Measurements from ENCODE around the gene SH2D3C. TPM values are rescaled to one million over a fixed set of nuclear protein-coding genes. Genes with fewer than 3 reads are reported as not detected.

SH2D3C gene
- total RNA-seq, 1 donor = 0.18 TPM

DNA sequence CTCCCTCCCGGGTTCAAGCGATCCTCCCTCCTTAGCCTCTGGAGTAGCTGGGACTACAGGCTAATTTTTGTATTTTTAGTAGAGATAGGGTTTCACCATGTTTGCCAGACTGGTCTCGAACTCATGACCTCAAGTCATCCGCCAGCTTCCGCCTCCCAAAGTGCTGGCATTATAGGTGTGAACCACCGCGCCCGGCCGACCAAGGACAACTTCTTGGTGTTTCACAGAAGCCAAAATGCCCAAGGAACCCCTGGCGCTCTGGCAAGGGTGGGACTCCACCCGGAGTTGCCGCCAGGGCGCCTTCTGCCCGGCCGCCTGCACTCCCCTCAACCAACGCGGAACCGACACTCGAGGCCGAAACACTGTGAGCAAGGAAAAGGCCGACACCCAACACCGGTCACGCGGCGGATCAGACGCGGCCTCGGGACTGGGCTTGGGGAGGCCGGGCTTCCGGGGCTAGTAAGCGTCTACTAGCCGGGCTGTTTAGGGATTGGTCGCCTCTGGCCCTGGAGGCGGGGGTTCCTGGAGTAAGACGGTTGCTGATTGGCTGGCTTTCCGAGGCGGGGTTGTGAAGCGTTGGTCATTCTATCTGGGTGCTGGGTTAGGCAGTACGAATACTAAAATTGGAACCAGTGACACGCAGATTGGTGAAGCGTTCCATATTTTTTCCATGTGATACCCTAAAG lies 79.3 kb downstream of the SH2D3C start:
- peak overlapping the region; percentile 48 for H3K4me3 ChIP-seq (ENCODE audit: low read depth, low read length)

DNA sequence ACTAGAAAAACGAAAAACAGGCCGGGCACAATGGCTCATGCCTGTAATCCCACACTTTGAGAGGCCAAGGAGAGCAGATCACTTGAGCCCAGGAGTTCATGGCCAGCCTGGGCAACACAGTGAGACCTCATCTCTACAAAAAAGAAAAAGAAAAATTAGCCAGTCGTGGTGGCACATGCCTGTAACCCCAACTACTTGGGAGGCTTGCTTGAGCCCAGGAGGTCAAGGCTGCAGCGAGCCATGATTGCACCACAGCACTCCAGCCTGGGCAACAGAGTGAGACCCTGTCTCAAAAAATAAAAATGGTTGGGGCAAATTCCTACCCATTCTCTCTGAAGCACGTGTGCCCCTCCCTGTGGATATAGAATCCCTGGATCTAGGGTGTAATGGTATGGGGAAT lies 80.1 kb downstream of the SH2D3C start:
- no peak overlapping the region for H3K4me3 ChIP-seq (ENCODE audit: low read depth, low read length)
- TF ChIP-seq, protein P1, sequence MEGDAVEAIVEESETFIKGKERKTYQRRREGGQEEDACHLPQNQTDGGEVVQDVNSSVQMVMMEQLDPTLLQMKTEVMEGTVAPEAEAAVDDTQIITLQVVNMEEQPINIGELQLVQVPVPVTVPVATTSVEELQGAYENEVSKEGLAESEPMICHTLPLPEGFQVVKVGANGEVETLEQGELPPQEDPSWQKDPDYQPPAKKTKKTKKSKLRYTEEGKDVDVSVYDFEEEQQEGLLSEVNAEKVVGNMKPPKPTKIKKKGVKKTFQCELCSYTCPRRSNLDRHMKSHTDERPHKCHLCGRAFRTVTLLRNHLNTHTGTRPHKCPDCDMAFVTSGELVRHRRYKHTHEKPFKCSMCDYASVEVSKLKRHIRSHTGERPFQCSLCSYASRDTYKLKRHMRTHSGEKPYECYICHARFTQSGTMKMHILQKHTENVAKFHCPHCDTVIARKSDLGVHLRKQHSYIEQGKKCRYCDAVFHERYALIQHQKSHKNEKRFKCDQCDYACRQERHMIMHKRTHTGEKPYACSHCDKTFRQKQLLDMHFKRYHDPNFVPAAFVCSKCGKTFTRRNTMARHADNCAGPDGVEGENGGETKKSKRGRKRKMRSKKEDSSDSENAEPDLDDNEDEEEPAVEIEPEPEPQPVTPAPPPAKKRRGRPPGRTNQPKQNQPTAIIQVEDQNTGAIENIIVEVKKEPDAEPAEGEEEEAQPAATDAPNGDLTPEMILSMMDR (IDR thresholded peaks at IDR 0.05; ENCODE audit: insufficient read depth, low read length) = no peak
- no peak for DNase-seq (ENCODE audit: low read depth)

More for the DNA sequence above, 79.3 kb downstream of the SH2D3C start:
- DNase-seq (ENCODE audit: low read depth) = peak; percentile 98
- TF ChIP-seq, protein P1 (IDR thresholded peaks at IDR 0.05; ENCODE audit: insufficient read depth, low read length) = peak; percentile 30

DNA sequence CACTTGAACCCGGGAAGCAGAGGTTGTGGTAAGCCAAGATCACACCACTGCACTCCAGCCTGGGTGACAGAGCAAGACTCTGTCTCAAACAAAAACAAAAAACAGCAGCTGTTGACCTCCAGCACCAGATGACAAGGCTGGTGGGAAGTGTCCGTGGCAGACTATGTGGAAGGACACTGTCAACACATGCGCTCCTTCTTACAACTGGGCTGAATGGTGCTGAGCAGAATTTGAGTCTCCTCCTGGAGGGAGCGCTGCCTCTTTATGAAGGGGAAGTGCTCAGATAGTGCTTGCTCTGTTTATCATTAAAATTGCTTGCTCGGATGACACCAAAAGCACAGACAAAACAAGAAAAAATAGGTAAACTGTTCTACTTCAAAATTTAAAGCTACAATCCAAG lies 80.9 kb downstream of the SH2D3C start:
- no peak overlapping the region for H3K4me3 ChIP-seq (ENCODE audit: low read depth, low read length)
- TF ChIP-seq, protein P1 (IDR thresholded peaks at IDR 0.05; ENCODE audit: insufficient read depth, low read length) = no peak
- DNase-seq (ENCODE audit: low read depth) = no peak

DNA sequence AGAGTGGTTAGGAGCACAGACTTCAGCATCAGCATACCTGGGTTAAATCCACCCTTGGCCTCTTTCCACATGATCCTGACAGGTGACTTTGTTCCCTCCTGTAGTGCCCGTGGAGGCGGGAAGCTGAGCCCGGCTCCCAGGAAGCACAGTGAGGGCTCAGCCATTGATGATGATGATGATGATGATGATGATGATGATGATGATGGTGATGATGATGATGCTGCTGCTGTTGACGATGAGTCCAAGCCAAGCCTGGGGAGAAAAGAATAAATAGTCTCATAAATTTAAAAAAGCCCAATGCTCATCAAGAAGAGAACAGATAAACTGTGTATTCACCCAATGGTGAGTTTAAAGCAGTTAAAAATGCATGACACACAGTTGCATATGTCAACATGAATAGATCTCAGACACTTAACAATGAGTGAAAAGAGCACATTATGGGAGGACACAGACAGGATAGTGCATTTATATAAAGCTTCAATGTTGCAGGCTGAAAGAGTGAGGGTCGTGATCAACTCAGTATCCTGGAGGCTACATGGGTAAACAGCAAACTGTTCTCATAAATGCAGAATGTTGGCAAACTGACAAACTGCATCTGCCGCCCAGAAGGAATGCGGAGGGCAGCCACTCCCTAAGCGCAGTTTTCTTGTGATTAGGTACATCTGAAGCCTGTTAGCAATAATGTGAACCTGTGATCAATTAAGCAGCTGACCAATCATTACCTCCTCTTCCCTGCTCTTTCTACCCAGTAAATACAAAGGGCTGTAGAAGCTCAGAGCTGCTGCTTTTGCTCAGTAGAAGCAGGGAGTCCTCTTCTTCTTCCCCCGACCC lies 83.4 kb downstream of the SH2D3C start:
- TF ChIP-seq, protein P1 (IDR thresholded peaks at IDR 0.05; ENCODE audit: insufficient read depth, low read length) = no peak
- H3K4me3 ChIP-seq (ENCODE audit: low read depth, low read length) = no peak overlapping the region
- DNase-seq (ENCODE audit: low read depth) = peak; percentile 7

DNA sequence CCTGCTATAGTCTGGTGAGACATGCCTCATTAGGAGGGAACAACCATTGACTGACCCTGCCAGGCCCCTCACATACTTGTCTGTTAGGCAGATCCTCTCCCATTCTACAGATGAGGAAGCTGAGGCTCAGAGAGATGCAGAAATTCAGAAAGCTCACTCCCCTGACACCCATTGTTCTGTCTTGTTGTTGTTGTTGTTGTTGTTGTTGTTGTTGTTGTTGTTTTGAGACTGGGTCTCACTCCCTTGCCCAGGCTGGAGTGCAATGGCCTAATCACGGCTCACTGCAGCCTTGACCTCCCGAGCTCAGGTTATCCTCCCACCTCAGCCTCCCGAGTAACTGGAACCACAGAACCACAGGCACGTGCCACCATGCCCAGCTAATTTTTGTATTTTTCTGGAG lies 84.8 kb downstream of the SH2D3C start:
- DNase-seq (ENCODE audit: low read depth) = no peak
- no peak overlapping the region for H3K4me3 ChIP-seq (ENCODE audit: low read depth, low read length)
- TF ChIP-seq, protein P1 (IDR thresholded peaks at IDR 0.05; ENCODE audit: insufficient read depth, low read length) = no peak

DNA sequence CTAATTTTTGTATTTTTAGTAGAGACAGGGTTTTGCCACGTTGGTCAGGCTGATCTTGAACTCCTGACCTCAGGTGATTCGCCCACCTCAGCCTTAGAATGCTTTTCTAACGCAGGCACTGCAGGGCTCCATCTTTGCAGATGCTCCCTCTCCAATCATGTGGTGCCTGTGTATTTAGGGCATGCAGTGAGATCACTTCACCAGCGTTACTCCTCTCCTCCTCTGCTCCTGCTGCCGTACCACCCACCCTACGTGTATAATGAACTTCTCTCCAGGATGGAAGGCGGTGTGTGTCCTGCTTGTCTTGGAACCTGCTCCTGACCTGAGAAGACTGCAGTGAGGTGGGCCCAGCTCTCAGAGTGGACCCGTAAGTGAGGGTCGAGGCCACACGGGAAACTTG lies 85.3 kb downstream of the SH2D3C start:
- H3K4me3 ChIP-seq (ENCODE audit: low read depth, low read length) = no peak overlapping the region
- no peak for DNase-seq (ENCODE audit: low read depth)
- TF ChIP-seq, protein P1 (IDR thresholded peaks at IDR 0.05; ENCODE audit: insufficient read depth, low read length) = no peak
